ENCODE measurements around the gene C8B.

The C8B gene

GRCh38 chr1:56963667-56964066 is 2.1 kb downstream of the C8B start:
- no peak for DNase-seq (ENCODE audit: low read depth, low spot score)
- Histone ChIP-seq H3K9ac (ENCODE audit: insufficient read length, low read depth) (no peak overlapping the region), H3K36me3 (ENCODE audit: insufficient read depth, insufficient read length, low read length) (no peaks in the 10 kb centered on the region), H3K4me3 (ENCODE audit: insufficient read length, low read depth) (no peak overlapping the region), H3K4me1 (ENCODE audit: insufficient read depth, insufficient read length) (no peaks in the 10 kb centered on the region), H3K27me3 (ENCODE audit: insufficient read depth, insufficient read length) (no peaks in the 10 kb centered on the region), H3K9me3 (ENCODE audit: insufficient read depth, low read length) (no peaks in the 10 kb centered on the region)
- no peak for TF ChIP-seq SUZ12 (IDR thresholded peaks at IDR 0.05; ENCODE audit: extremely low read depth, insufficient read depth, insufficient read length)
- no peak for TF ChIP-seq YY1 (IDR thresholded peaks at IDR 0.05; ENCODE audit: insufficient read depth, insufficient read length)
- no peak for TF ChIP-seq ZNF274 (IDR thresholded peaks at IDR 0.05; ENCODE audit: low read depth, low read length)

- no peaks in the 10 kb centered on the region for H3K4me1 ChIP-seq (ENCODE audit: insufficient read depth, insufficient read length)
- H3K36me3 ChIP-seq (ENCODE audit: insufficient read depth, insufficient read length, low read length): no peaks in the 10 kb centered on the region
- no peaks in the 10 kb centered on the region for H3K9me3 ChIP-seq (ENCODE audit: insufficient read depth, low read length)
- TF ChIP-seq YY1 (IDR thresholded peaks at IDR 0.05; ENCODE audit: insufficient read depth, insufficient read length) (no peak), SUZ12 (IDR thresholded peaks at IDR 0.05; ENCODE audit: extremely low read depth, insufficient read depth, insufficient read length) (no peak), ZNF274 (IDR thresholded peaks at IDR 0.05; ENCODE audit: low read depth, low read length) (no peak)
- H3K27me3 ChIP-seq (ENCODE audit: insufficient read depth, insufficient read length): no peaks in the 10 kb centered on the region
- H3K9ac ChIP-seq (ENCODE audit: insufficient read length, low read depth): no peak overlapping the region
- H3K4me3 ChIP-seq (ENCODE audit: insufficient read length, low read depth): no peak overlapping the region
- DNase-seq (ENCODE audit: low read depth, low spot score): no peak
These were observed 4.4 kb downstream of the C8B start for GRCh38 chr1:56961426-56961825.

GRCh38 chr1:56958526-56958925 is 7.3 kb downstream of the C8B start:
- Histone ChIP-seq H3K9me3 (ENCODE audit: insufficient read depth, low read length) (no peaks in the 10 kb centered on the region), H3K4me1 (ENCODE audit: insufficient read depth, insufficient read length) (no peaks in the 10 kb centered on the region), H3K36me3 (ENCODE audit: insufficient read depth, insufficient read length, low read length) (no peaks in the 10 kb centered on the region), H3K9ac (ENCODE audit: insufficient read length, low read depth) (no peak overlapping the region), H3K27me3 (ENCODE audit: insufficient read depth, insufficient read length) (no peaks in the 10 kb centered on the region), H3K4me3 (ENCODE audit: insufficient read length, low read depth) (no peak overlapping the region)
- no peak for TF ChIP-seq YY1 (IDR thresholded peaks at IDR 0.05; ENCODE audit: insufficient read depth, insufficient read length)
- no peak for TF ChIP-seq SUZ12 (IDR thresholded peaks at IDR 0.05; ENCODE audit: extremely low read depth, insufficient read depth, insufficient read length)
- TF ChIP-seq ZNF274 (IDR thresholded peaks at IDR 0.05; ENCODE audit: low read depth, low read length): no peak
- no peak for DNase-seq (ENCODE audit: low read depth, low spot score)

- Histone ChIP-seq H3K27me3 (ENCODE audit: insufficient read depth, insufficient read length) (no peaks in the 10 kb centered on the region), H3K4me3 (ENCODE audit: insufficient read length, low read depth) (no peak overlapping the region), H3K4me1 (ENCODE audit: insufficient read depth, insufficient read length) (no peaks in the 10 kb centered on the region), H3K9me3 (ENCODE audit: insufficient read depth, low read length) (no peaks in the 10 kb centered on the region), H3K36me3 (ENCODE audit: insufficient read depth, insufficient read length, low read length) (no peaks in the 10 kb centered on the region), H3K9ac (ENCODE audit: insufficient read length, low read depth) (no peak overlapping the region)
- DNase-seq (ENCODE audit: low read depth, low spot score): no peak
- TF ChIP-seq ZNF274 (IDR thresholded peaks at IDR 0.05; ENCODE audit: low read depth, low read length): no peak
- TF ChIP-seq SUZ12 (IDR thresholded peaks at IDR 0.05; ENCODE audit: extremely low read depth, insufficient read depth, insufficient read length): no peak
- no peak for TF ChIP-seq YY1 (IDR thresholded peaks at IDR 0.05; ENCODE audit: insufficient read depth, insufficient read length)
These were observed 7.9 kb downstream of the C8B start for GRCh38 chr1:56957931-56958330.

- H3K4me3 ChIP-seq (ENCODE audit: insufficient read length, low read depth): no peak overlapping the region
- TF ChIP-seq ZNF274 (IDR thresholded peaks at IDR 0.05; ENCODE audit: low read depth, low read length) (no peak), YY1 (IDR thresholded peaks at IDR 0.05; ENCODE audit: insufficient read depth, insufficient read length) (no peak), SUZ12 (IDR thresholded peaks at IDR 0.05; ENCODE audit: extremely low read depth, insufficient read depth, insufficient read length) (no peak)
- H3K9ac ChIP-seq (ENCODE audit: insufficient read length, low read depth): no peak overlapping the region
- H3K9me3 ChIP-seq (ENCODE audit: insufficient read depth, low read length): no peaks in the 10 kb centered on the region
- no peak for DNase-seq (ENCODE audit: low read depth, low spot score)
- H3K4me1 ChIP-seq (ENCODE audit: insufficient read depth, insufficient read length): no peaks in the 10 kb centered on the region
- no peaks in the 10 kb centered on the region for H3K27me3 ChIP-seq (ENCODE audit: insufficient read depth, insufficient read length)
- no peaks in the 10 kb centered on the region for H3K36me3 ChIP-seq (ENCODE audit: insufficient read depth, insufficient read length, low read length)
These were observed 11.2 kb downstream of the C8B start for GRCh38 chr1:56954664-56955063.

GRCh38 chr1:56953386-56953785 is 12.4 kb downstream of the C8B start:
- no peaks in the 10 kb centered on the region for H3K27me3 ChIP-seq (ENCODE audit: insufficient read depth, insufficient read length)
- no peak overlapping the region for H3K9ac ChIP-seq (ENCODE audit: insufficient read length, low read depth)
- no peaks in the 10 kb centered on the region for H3K36me3 ChIP-seq (ENCODE audit: insufficient read depth, insufficient read length, low read length)
- no peaks in the 10 kb centered on the region for H3K9me3 ChIP-seq (ENCODE audit: insufficient read depth, low read length)
- no peak overlapping the region for H3K4me3 ChIP-seq (ENCODE audit: insufficient read length, low read depth)
- no peak for DNase-seq (ENCODE audit: low read depth, low spot score)
- TF ChIP-seq SUZ12 (IDR thresholded peaks at IDR 0.05; ENCODE audit: extremely low read depth, insufficient read depth, insufficient read length) (no peak), YY1 (IDR thresholded peaks at IDR 0.05; ENCODE audit: insufficient read depth, insufficient read length) (no peak), ZNF274 (IDR thresholded peaks at IDR 0.05; ENCODE audit: low read depth, low read length) (no peak)
- no peaks in the 10 kb centered on the region for H3K4me1 ChIP-seq (ENCODE audit: insufficient read depth, insufficient read length)

GRCh38 chr1:56952501-56952900 is 13.3 kb downstream of the C8B start:
- no peaks in the 10 kb centered on the region for H3K4me1 ChIP-seq (ENCODE audit: insufficient read depth, insufficient read length)
- no peak for DNase-seq (ENCODE audit: low read depth, low spot score)
- H3K36me3 ChIP-seq (ENCODE audit: insufficient read depth, insufficient read length, low read length): no peaks in the 10 kb centered on the region

More at GRCh38 chr1:56952501-56952900, 13.3 kb downstream of the C8B start:
- no peak overlapping the region for H3K9ac ChIP-seq (ENCODE audit: insufficient read length, low read depth)
- H3K9me3 ChIP-seq (ENCODE audit: insufficient read depth, low read length): no peaks in the 10 kb centered on the region
- no peaks in the 10 kb centered on the region for H3K27me3 ChIP-seq (ENCODE audit: insufficient read depth, insufficient read length)
- H3K4me3 ChIP-seq (ENCODE audit: insufficient read length, low read depth): no peak overlapping the region
- no peak for TF ChIP-seq SUZ12 (IDR thresholded peaks at IDR 0.05; ENCODE audit: extremely low read depth, insufficient read depth, insufficient read length)
- no peak for TF ChIP-seq YY1 (IDR thresholded peaks at IDR 0.05; ENCODE audit: insufficient read depth, insufficient read length)
- no peak for TF ChIP-seq ZNF274 (IDR thresholded peaks at IDR 0.05; ENCODE audit: low read depth, low read length)
